Pancreas (tissue), 10 donors: ENCODE measurements around the gene GABARAPL2. TPM values are rescaled to one million over a fixed set of nuclear protein-coding genes. Genes with fewer than 3 reads are reported as not detected.
A peak's percentile ranks its signal among the peaks of the same experiment; 100 is the strongest.

Source experiments
- ATAC-seq, 4 donors: fragments of 200-7000 bp; cut with Tn5 transposase; one replicate each; pipeline versions ENCODE4 v1.8.0 to v1.9.1; 2020; ENCODE audit warnings: mild to moderate bottlenecking in 4 of 4, moderate library complexity in 4 of 4
- DNase-seq, 6 donors: peaks; one replicate each; pipeline ENCODE4 v3.0.0-alpha.2; 2020
- FAIRE-seq: peaks from 2 replicates; lab custom pipeline; 2012; peaks lifted over from hg19 to GRCh38; lab: Jason Lieb, UNC
- H3K27ac ChIP-seq, 4 donors: fragments of 200-600 bp; sonication (generic); 1 replicate in 3 of 4; 2 replicates in 1 of 4; pipeline versions ENCODE4 v1.5.0 to v1.8.0; 2020
- H3K27me3 ChIP-seq, 4 donors: fragments of 200-600 bp; one replicate each; pipeline ENCODE4 v1.8.0; 2021
- H3K36me3 ChIP-seq, 3 donors: fragments of 200-600 bp; sonication (generic) in 1 of 3; one replicate each; pipeline versions ENCODE4 v1.5.0 to v1.8.0; 2020 to 2021
- H3K4me1 ChIP-seq, 3 donors: fragments of 200-600 bp; one replicate each; pipeline ENCODE4 v1.8.0; 2021
- H3K4me3 ChIP-seq, 4 donors: fragments of 200-600 bp; sonication (generic) in 2 of 4; one replicate each; pipeline versions ENCODE4 v1.5.0 to v1.8.0; 2020 to 2021
- H3K9me3 ChIP-seq, 4 donors: fragments of 200-600 bp; one replicate each; pipeline ENCODE4 v1.8.0; 2021
- WGBS, 2 donors: extraction: QIAGEN DNeasy Blood & Tissue Kit; methylation state at CpG; one replicate each; pipeline ENCODE4 v1.1.7; 2013; 5-methylcytosine and 5-hydroxymethylcytosine counted together
- intact Hi-C, 3 donors: fragments of 100-400 bp; cut with DNase I; formaldehyde crosslinking; loops; one replicate each; pipeline versions ENCODE4 v1.11.1 to v1.14.2; 2022
- polyA plus RNA-seq, 2 donors: library from polyadenylated mRNA; stranded (reverse); fragments of 200-250 nt; gene quantifications; one replicate each; pipeline ENCODE4 v1.2.3, GENCODE V29; 2013
- total RNA-seq, 6 donors: library from RNA; stranded (reverse); fragmentation: NEBNext Ultra II Directional in 4 of 6; extraction: Animal tissue kit (Norgen Biotek cat#: 25700) in 4 of 6; gene quantifications; one replicate each; pipeline versions ENCODE4 v1.2.1 to v1.2.4, GENCODE V29; 2021 to 2023
- TF ChIP-seq, protein P1 (sequence below), 4 donors: fragments of 200-600 bp; sonication (generic) in 3 of 4; IDR thresholded peaks; one replicate each; pipeline versions ENCODE4 v1.5.0 to v1.8.0; 2021; ENCODE audit warnings: antibody characterized with exemption in 4 of 4
- donor health status: healthy with polysubstance abuse.
- donor health status: DM: no; HTN: no; CAD: no; lungs with moderate emphysema.
- donor health status: DM: no; HTN: no; CAD: no.
- donor health status: control.
- donor health status: control.
- donor health status: Bipolar disorder and iron deficiency.
- donor health status: DM: yes; HTN: yes; CAD: no.
- donor health status: DM: no; HTN: no; CAD: no.
- donor health status: DM: no; HTN: no; CAD: no.
- donor health status: DM: yes; HTN: yes; CAD: no.

Gene GABARAPL2
- total and polyA plus RNA-seq, 8 donors = 29.9 to 117 (median 40.3) TPM

DNA sequence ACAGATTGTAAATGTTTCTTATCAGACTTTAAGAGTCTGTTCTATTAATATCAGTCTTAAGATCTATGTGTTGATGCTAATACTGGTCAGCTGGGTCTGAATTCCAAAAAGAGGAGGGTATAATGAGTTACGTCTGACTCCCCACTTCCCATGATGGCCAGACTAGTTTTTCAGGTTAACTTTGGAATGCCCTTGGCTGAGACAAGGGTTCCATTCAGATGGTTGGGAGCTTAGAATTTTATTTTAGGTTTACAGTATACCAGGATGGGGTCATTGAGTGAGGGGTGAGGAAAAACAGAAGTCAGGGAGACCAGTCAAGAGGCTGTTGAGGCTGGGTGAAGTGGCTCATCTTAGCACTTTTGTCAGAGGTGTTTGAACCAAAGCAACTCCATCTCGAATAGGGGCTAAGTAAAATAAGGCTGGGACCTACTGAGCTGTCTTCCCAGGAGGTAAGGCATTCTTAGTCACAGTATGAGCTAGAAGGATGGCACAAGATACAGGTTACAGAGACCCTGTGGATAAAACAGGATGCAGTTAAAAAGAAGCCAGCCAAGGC lies 7.3 kb upstream of the GABARAPL2 start:
- no peaks in the 10 kb centered on the region for H3K4me1 ChIP-seq
- TF ChIP-seq, protein P1, sequence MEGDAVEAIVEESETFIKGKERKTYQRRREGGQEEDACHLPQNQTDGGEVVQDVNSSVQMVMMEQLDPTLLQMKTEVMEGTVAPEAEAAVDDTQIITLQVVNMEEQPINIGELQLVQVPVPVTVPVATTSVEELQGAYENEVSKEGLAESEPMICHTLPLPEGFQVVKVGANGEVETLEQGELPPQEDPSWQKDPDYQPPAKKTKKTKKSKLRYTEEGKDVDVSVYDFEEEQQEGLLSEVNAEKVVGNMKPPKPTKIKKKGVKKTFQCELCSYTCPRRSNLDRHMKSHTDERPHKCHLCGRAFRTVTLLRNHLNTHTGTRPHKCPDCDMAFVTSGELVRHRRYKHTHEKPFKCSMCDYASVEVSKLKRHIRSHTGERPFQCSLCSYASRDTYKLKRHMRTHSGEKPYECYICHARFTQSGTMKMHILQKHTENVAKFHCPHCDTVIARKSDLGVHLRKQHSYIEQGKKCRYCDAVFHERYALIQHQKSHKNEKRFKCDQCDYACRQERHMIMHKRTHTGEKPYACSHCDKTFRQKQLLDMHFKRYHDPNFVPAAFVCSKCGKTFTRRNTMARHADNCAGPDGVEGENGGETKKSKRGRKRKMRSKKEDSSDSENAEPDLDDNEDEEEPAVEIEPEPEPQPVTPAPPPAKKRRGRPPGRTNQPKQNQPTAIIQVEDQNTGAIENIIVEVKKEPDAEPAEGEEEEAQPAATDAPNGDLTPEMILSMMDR (IDR thresholded peaks at IDR 0.05) = no peak
- FAIRE-seq (no peak), ATAC-seq (no peak), DNase-seq (no peak)
- 46 to 50% methylated on average over 2 of the region's 2 CpGs for WGBS, 2 donors
- H3K36me3 ChIP-seq = no peaks in the 10 kb centered on the region
- intact Hi-C loops = no loop called here
- no peaks in the 10 kb centered on the region for H3K27me3 ChIP-seq
- no peak overlapping the region for H3K27ac ChIP-seq
- no peaks in the 10 kb centered on the region for H3K9me3 ChIP-seq
- no peak overlapping the region for H3K4me3 ChIP-seq

DNA sequence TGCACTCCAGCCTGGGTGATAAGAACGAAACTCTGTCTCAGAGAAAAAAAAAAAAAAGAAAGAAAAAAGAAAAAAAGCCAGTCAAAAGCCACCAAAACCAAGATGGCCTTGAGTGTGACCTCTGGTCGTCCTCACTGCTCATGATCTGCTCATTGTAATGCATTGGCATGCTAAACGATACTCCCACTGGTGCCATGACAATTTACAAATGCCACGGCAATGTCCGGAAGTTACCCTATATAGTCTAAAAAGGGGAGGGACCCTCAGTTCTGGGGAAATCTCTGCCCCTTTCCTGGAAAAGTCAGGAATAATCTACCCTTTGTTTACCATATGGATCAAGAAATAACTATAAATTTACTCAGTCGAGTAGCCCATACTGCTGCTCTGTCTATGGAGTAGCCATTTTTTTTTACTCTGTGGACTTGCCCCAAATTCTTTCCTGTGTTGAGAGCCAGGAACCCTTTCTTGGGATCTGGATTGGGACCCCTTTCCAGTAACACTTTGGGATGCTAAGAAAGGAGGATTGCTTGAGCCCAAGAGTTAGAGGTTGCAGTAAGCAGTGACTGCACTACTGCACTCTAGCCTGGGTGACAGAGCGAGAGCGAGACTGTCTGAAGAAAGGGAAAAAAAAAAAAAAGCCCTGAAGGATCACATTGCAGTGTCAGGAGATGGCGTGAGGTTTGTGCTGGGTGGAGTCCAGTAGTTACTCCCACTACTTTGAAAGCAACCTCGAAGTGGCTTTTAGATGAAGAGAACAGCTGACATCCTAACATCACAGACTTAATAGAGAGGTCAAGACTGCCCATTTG lies 6.4 kb upstream of the GABARAPL2 start:
- Histone ChIP-seq H3K27ac (no peak overlapping the region), H3K36me3 (no peaks in the 10 kb centered on the region), H3K27me3 (no peaks in the 10 kb centered on the region), H3K4me3 (no peak overlapping the region), H3K9me3 (no peaks in the 10 kb centered on the region), H3K4me1 (peaks cover 0 to 2% (median 0%) of the 10 kb centered on the region in 3 donors)
- no peak for ATAC-seq
- no peak for DNase-seq
- WGBS, 2 donors = 61 to 65% methylated on average over 10 of the region's 10 CpGs
- TF ChIP-seq, protein P1 (IDR thresholded peaks at IDR 0.05) = no peak
- FAIRE-seq = no peak
- intact Hi-C loops = no loop called here

DNA sequence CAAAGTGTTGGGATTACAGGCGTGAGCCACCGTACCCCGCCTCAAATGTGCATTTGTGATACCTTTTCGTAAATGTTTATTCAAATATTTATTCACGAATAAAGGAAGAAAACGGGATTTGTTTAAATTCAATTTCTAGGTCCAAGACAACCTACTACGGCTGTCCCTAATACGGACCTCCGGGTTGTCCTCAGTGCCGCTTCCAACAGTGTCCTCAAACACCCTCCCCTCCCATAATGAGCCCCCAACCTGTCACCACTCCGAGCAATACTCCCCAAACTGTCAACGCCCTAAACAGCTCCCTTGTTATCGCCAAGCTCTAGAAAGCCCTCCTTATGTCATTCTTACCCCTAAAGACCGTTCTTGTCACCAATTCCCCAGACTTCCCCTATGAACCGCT lies 539 bp upstream of the GABARAPL2 start:
- TF ChIP-seq, protein P1 (IDR thresholded peaks at IDR 0.05) = no peak
- ATAC-seq = no peak
- 5 to 7% methylated on average over 15 of the region's 15 CpGs for WGBS, 2 donors
- FAIRE-seq = no peak
- Histone ChIP-seq H3K36me3 (peaks cover 0 to 9% (median 0%) of the 10 kb centered on the region in 3 donors), H3K27me3 (no peaks in the 10 kb centered on the region), H3K9me3 (no peaks in the 10 kb centered on the region), H3K4me3 (peak overlapping the region; percentile 74 to 97 (median 96)), H3K4me1 (peaks cover 0 to 15% (median 9%) of the 10 kb centered on the region in 3 donors), H3K27ac (peak overlapping the region in 3 of 4 donors; percentile 56 to 79 (median 68))
- no peak for DNase-seq
- intact Hi-C loops = no loop called here

DNA sequence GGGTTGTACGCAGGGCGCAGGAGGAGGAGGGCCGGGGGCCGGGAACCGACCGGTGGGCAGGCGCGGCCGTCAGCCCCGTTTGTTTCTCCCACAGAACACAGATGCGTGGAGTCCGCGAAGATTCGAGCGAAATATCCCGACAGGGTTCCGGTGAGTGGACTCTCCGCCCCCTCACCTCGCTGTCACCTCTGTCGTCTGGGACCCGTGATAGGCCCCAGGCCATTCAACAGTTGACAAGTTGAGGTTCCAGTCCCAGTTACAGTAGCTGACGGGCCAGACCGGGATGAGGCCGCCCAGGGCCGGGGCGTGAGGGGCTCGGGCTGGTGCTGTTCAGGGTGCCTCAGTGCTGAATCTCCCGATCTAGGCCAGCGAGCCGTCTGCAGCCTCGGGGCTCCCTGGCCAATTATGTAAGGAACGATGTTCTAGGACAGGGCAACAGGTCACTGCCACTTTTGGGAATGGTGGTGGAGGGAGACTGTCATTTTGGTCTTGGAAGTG lies 628 bp downstream of the GABARAPL2 start:
- H3K4me1 ChIP-seq = peaks cover 0 to 23% (median 9%) of the 10 kb centered on the region in 3 donors
- peak in 2 of 4 donors; percentile 1 to 12 for ATAC-seq
- peak overlapping the region; percentile 74 to 97 (median 96) for H3K4me3 ChIP-seq
- H3K9me3 ChIP-seq = no peaks in the 10 kb centered on the region
- H3K27me3 ChIP-seq = no peaks in the 10 kb centered on the region
- H3K27ac ChIP-seq = peak overlapping the region in 3 of 4 donors; percentile 56 to 79 (median 68)
- WGBS, 2 donors = 1 to 2% methylated on average over 32 of the region's 32 CpGs
- FAIRE-seq = no peak
- H3K36me3 ChIP-seq = peaks cover 0 to 20% (median 0%) of the 10 kb centered on the region in 3 donors
- TF ChIP-seq, protein P1 (IDR thresholded peaks at IDR 0.05) = no peak
- intact Hi-C loops = no loop called here
- peak in 3 of 6 donors; percentile 24 to 73 (median 63) for DNase-seq
